Lower lobe of right lung (tissue), 2 donors: Measurements from ENCODE around the gene PDGFC. TPM values are rescaled to one million over a fixed set of nuclear protein-coding genes. Genes with fewer than 3 reads are reported as not detected.

Source experiments
- ATAC-seq, 2 donors: fragments of 200-7000 bp; cut with Tn5 transposase; one replicate each; pipeline ENCODE4 v1.9.1; 2020 to 2022; ENCODE audit warnings: mild to moderate bottlenecking in 2 of 2, moderate library complexity in 2 of 2
- DNase-seq: peaks from one replicate; pipeline ENCODE4 v3.0.0-alpha.2; 2020
- H3K27ac ChIP-seq: fragments of 200-600 bp; one replicate; pipeline ENCODE4 v1.8.0; 2022
- H3K27me3 ChIP-seq: fragments of 200-600 bp; one replicate; pipeline ENCODE4 v1.8.0; 2022; ENCODE audit warnings: low read depth
- H3K36me3 ChIP-seq: fragments of 200-600 bp; one replicate; pipeline ENCODE4 v1.8.0; 2022; ENCODE audit warnings: mild to moderate bottlenecking
- H3K4me1 ChIP-seq: fragments of 200-600 bp; one replicate; pipeline ENCODE4 v1.8.0; 2022
- H3K4me3 ChIP-seq: fragments of 200-600 bp; one replicate; pipeline ENCODE4 v1.8.0; 2022; ENCODE audit warnings: mild to moderate bottlenecking
- H3K9me3 ChIP-seq: fragments of 200-600 bp; one replicate; pipeline ENCODE4 v1.8.0; 2022
- CTCF ChIP-seq: fragments of 200-600 bp; IDR thresholded peaks from one replicate; pipeline ENCODE4 v1.8.0; 2022; ENCODE audit warnings: antibody characterized with exemption, mild to moderate bottlenecking
- intact Hi-C: fragments of 100-400 bp; cut with DNase I; formaldehyde crosslinking; loops from one replicate; pipeline ENCODE4 v1.11.0; 2022
- total RNA-seq: library from RNA; stranded (reverse); fragmentation: NEBNext Ultra II Directional; extraction: Animal tissue kit (Norgen Biotek cat#: 25700); gene quantifications from one replicate; pipeline ENCODE4 v1.2.1, GENCODE V29; 2021
- donor health status: DM: no; HTN: yes; CAD: no; lungs with severe emphysema.

Gene PDGFC
- total RNA-seq, 1 donor from 2014 or later = 30.6 TPM

- intact Hi-C loops = no loop called here
- H3K9me3 ChIP-seq = no peaks in the 10 kb centered on the region
- no peak for TF ChIP-seq CTCF
- no peak overlapping the region for H3K27ac ChIP-seq
- H3K4me1 ChIP-seq = peaks cover 28% of the 10 kb centered on the region
- no peaks in the 10 kb centered on the region for H3K36me3 ChIP-seq
- DNase-seq (no peak), ATAC-seq (no peak)
- no peaks in the 10 kb centered on the region for H3K27me3 ChIP-seq
- no peak overlapping the region for H3K4me3 ChIP-seq
Observed at GRCh38 chr4:156773648-156774357, 197.8 kb downstream of the PDGFC start.

- Histone ChIP-seq H3K36me3 (no peaks in the 10 kb centered on the region), H3K4me3 (peak overlapping the region; percentile 22), H3K27me3 (no peaks in the 10 kb centered on the region), H3K27ac (peak overlapping the region; percentile 28), H3K4me1 (peaks cover 28% of the 10 kb centered on the region), H3K9me3 (no peaks in the 10 kb centered on the region)
- intact Hi-C loops = no loop called here
- DNase-seq = no peak
- peak; percentile 92 to 93 for ATAC-seq
- no peak for TF ChIP-seq CTCF
Observed at GRCh38 chr4:156771171-156771837, 200.3 kb downstream of the PDGFC start.

- intact Hi-C loops = no loop called here
- DNase-seq = no peak
- H3K27ac ChIP-seq = no peak overlapping the region
Observed at GRCh38 chr4:156770140-156770539, 201.5 kb downstream of the PDGFC start.

DNA sequence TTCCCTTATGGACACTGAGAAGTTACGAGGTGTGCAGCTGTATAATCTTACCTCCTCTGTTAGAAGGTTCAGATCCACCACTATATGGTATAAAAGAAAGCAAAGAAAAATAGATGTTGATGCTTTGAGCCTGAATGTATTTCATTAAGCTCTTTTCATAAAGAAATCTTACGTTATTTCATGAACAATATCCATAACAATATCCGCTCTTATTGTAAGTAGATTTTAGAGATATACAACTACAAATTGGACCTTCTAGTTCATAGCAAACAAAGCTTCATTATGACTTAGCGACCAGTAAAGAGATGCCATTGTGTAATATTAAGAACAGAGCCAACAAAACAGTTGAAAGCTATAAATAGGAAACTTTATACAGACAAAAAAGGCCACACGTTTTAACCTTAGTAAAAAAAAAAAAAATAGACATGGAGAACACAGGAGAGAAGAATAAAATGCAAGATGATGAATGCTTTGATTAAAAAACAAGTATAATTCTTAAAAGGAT lies 203.6 kb downstream of the PDGFC start:
- DNase-seq = no peak
- intact Hi-C loops = no loop called here
- no peaks in the 10 kb centered on the region for H3K36me3 ChIP-seq
- peaks cover 28% of the 10 kb centered on the region for H3K4me1 ChIP-seq
- TF ChIP-seq CTCF = no peak
- no peak for ATAC-seq
- no peak overlapping the region for H3K4me3 ChIP-seq
- no peaks in the 10 kb centered on the region for H3K9me3 ChIP-seq
- H3K27ac ChIP-seq = no peak overlapping the region
- H3K27me3 ChIP-seq = no peaks in the 10 kb centered on the region

More at GRCh38 chr4:156770140-156770539, 201.5 kb downstream of the PDGFC start:
- Histone ChIP-seq H3K4me3 (no peak overlapping the region), H3K27me3 (no peaks in the 10 kb centered on the region), H3K9me3 (no peaks in the 10 kb centered on the region), H3K4me1 (peaks cover 28% of the 10 kb centered on the region), H3K36me3 (no peaks in the 10 kb centered on the region)
- no peak for TF ChIP-seq CTCF
- no peak for ATAC-seq

GRCh38 chr4:156766846-156767245 lies 204.8 kb downstream of the PDGFC start:
- no peak overlapping the region for H3K4me3 ChIP-seq
- no peak overlapping the region for H3K27ac ChIP-seq
- ATAC-seq (no peak), DNase-seq (no peak)
- H3K9me3 ChIP-seq = no peaks in the 10 kb centered on the region
- no peaks in the 10 kb centered on the region for H3K27me3 ChIP-seq
- intact Hi-C loops = no loop called here
- no peaks in the 10 kb centered on the region for H3K36me3 ChIP-seq
- peaks cover 19% of the 10 kb centered on the region for H3K4me1 ChIP-seq
- no peak for TF ChIP-seq CTCF
